Measurements from ENCODE around the gene PTK7. TPM values are rescaled to one million over a fixed set of nuclear protein-coding genes. Genes with fewer than 3 reads are reported as not detected.
"Not testable (repeated sequence)": the region's sequence is repeated elsewhere in the genome, so short reads cannot be mapped to it uniquely, and the experiment has no call there.

Gene PTK7
- total RNA-seq, 1 donor from 2014 or later, result 81.0 TPM

- no peaks in the 10 kb centered on the region for H3K27me3 ChIP-seq (ENCODE audit: low read depth)
- peaks cover 84% of the 10 kb centered on the region for H3K36me3 ChIP-seq
- no peak for DNase-seq
Observed at GRCh38 chr6:43038727-43039126, 37.4 kb upstream of the PTK7 start.

GRCh38 chr6:43040542-43041257 lies 35.4 kb upstream of the PTK7 start:
- no peak for DNase-seq
- Histone ChIP-seq H3K36me3 (peaks cover 84% of the 10 kb centered on the region), H3K9me3 (no peaks in the 10 kb centered on the region), H3K4me3 (no peak overlapping the region), H3K4me1 (no peaks in the 10 kb centered on the region), H3K27ac (no peak overlapping the region), H3K27me3 (ENCODE audit: low read depth) (no peaks in the 10 kb centered on the region)
- intact Hi-C loops (cut with DNase I), result no loop called here
- no peak for TF ChIP-seq CTCF (IDR thresholded peaks at IDR 0.05)
- no peak for ATAC-seq

More at GRCh38 chr6:43038727-43039126, 37.4 kb upstream of the PTK7 start:
- ATAC-seq, result no peak
- intact Hi-C loops (cut with DNase I), result no loop called here
- H3K4me1 ChIP-seq, result no peaks in the 10 kb centered on the region
- H3K4me3 ChIP-seq, result no peak overlapping the region
- H3K27ac ChIP-seq, result no peak overlapping the region
- H3K9me3 ChIP-seq, result no peaks in the 10 kb centered on the region
- TF ChIP-seq CTCF (IDR thresholded peaks at IDR 0.05), result no peak

- ATAC-seq; H3K9me3 ChIP-seq; H3K4me3 ChIP-seq; H3K4me1 ChIP-seq; intact Hi-C loops (cut with DNase I); H3K27me3 ChIP-seq (ENCODE audit: low read depth); H3K27ac ChIP-seq; DNase-seq: not testable (repeated sequence)
- peaks cover 86% of the 10 kb centered on the region for H3K36me3 ChIP-seq
Observed at GRCh38 chr6:43041475-43041874, 34.6 kb upstream of the PTK7 start.

GRCh38 chr6:43043310-43043709 lies 32.8 kb upstream of the PTK7 start:
- no peak overlapping the region for H3K4me3 ChIP-seq
- H3K9me3 ChIP-seq, result no peaks in the 10 kb centered on the region
- no peak overlapping the region for H3K27ac ChIP-seq
- no peaks in the 10 kb centered on the region for H3K27me3 ChIP-seq (ENCODE audit: low read depth)
- ATAC-seq, result no peak
- peaks cover 86% of the 10 kb centered on the region for H3K36me3 ChIP-seq
- intact Hi-C loops (cut with DNase I), result no loop called here
- no peak for DNase-seq
- no peak for TF ChIP-seq CTCF (IDR thresholded peaks at IDR 0.05)
- H3K4me1 ChIP-seq, result no peaks in the 10 kb centered on the region

- intact Hi-C loops (cut with DNase I), result no loop called here
- no peaks in the 10 kb centered on the region for H3K9me3 ChIP-seq
- DNase-seq (no peak), ATAC-seq (no peak)
- H3K27me3 ChIP-seq (ENCODE audit: low read depth), result no peaks in the 10 kb centered on the region
- no peak overlapping the region for H3K27ac ChIP-seq
- no peak for TF ChIP-seq CTCF (IDR thresholded peaks at IDR 0.05)
- no peak overlapping the region for H3K4me3 ChIP-seq
- H3K4me1 ChIP-seq, result no peaks in the 10 kb centered on the region
- H3K36me3 ChIP-seq, result peaks cover 87% of the 10 kb centered on the region
Observed at GRCh38 chr6:43045371-43045930, 30.7 kb upstream of the PTK7 start.

GRCh38 chr6:43047998-43048397 lies 28.1 kb upstream of the PTK7 start:
- ATAC-seq (no peak), DNase-seq (no peak)
- Histone ChIP-seq H3K36me3 (peaks cover 79% of the 10 kb centered on the region), H3K27me3 (ENCODE audit: low read depth) (no peaks in the 10 kb centered on the region), H3K4me1 (peaks cover 11% of the 10 kb centered on the region), H3K4me3 (no peak overlapping the region), H3K9me3 (no peaks in the 10 kb centered on the region), H3K27ac (no peak overlapping the region)
- no peak for TF ChIP-seq CTCF (IDR thresholded peaks at IDR 0.05)
- intact Hi-C loops (cut with DNase I), result no loop called here

Data from lower lobe of right lung (tissue), 2 donors.